WTC11 (cell line): ENCODE results near the gene UBN1. TPM values are rescaled to one million over a fixed set of nuclear protein-coding genes. Genes with fewer than 3 reads are reported as not detected.
A peak's percentile ranks its signal among the peaks of the same experiment; 100 is the strongest.

ENCODE experiments used
- ATAC-seq: fragments of 200-7000 bp; cut with Tn5 transposase; 2 replicates; pipeline ENCODE4 v1.10.0; 2021; ENCODE audit warnings: mild to moderate bottlenecking, moderate library complexity
- CTCF ChIA-PET: fragments of 300-600 bp; sonication (Branson Sonifier 250); formaldehyde crosslinking; loops from one replicate; lab custom pipeline; 2021; ENCODE audit warnings: antibody characterized with exemption; lab: Charles Lee
- POLR2A ChIA-PET: fragments of 350-600 bp; sonication (Branson Sonifier 250); formaldehyde crosslinking; loops from one replicate; lab custom pipeline; 2021; ENCODE audit warnings: antibody characterized with exemption; lab: Charles Lee
- DNase-seq: peaks from one replicate; pipeline ENCODE4 v3.0.0; 2021; ENCODE audit warnings: low spot score
- H3K27ac Mint-ChIP-seq: 2 replicates; pipeline ENCODE4 v1.8.0; 2021; ENCODE audit warnings: mixed read lengths
- H3K27me3 Mint-ChIP-seq: 2 replicates; pipeline ENCODE4 v1.8.0; 2021; ENCODE audit warnings: low read depth, mild to moderate bottlenecking, moderate library complexity, mixed read lengths
- H3K36me3 Mint-ChIP-seq: 2 replicates; pipeline ENCODE4 v1.8.0; 2021; ENCODE audit warnings: mixed read lengths
- H3K4me1 Mint-ChIP-seq: 2 replicates; pipeline ENCODE4 v1.8.0; 2022; ENCODE audit warnings: mixed read lengths
- H3K4me3 Mint-ChIP-seq: 2 replicates; pipeline ENCODE4 v1.8.0; 2021; ENCODE audit warnings: mild to moderate bottlenecking, moderate library complexity, mixed read lengths
- H3K9me3 Mint-ChIP-seq: 2 replicates; pipeline ENCODE4 v1.8.0; 2021; ENCODE audit warnings: mixed read lengths
- AFF4 ChIP-seq: sonication (generic); formaldehyde crosslinking; IDR thresholded peaks from 2 replicates; pipeline ENCODE4 v1.8.1; 2023; ENCODE audit warnings: mild to moderate bottlenecking, missing genetic modification reagents, borderline replicate concordance
- CBFB ChIP-seq: sonication (generic); formaldehyde crosslinking; IDR thresholded peaks from 2 replicates; pipeline ENCODE4 v1.8.1; 2022; ENCODE audit warnings: mild to moderate bottlenecking, low read depth, missing genetic modification reagents
- ERG ChIP-seq: fragments of 250-450 bp; sonication (Bioruptor Pico); IDR thresholded peaks from 2 replicates; pipeline ENCODE4 v1.8.0; 2021; ENCODE audit warnings: mild to moderate bottlenecking
- ETV6 ChIP-seq: sonication (generic); formaldehyde crosslinking; IDR thresholded peaks from 2 replicates; pipeline ENCODE4 v1.8.1; 2022; ENCODE audit warnings: mild to moderate bottlenecking, missing genetic modification reagents
- FOXJ3 ChIP-seq: sonication (generic); formaldehyde crosslinking; IDR thresholded peaks from 2 replicates; pipeline ENCODE4 v1.9.0; 2021; ENCODE audit warnings: missing genetic modification reagents, mild to moderate bottlenecking, borderline replicate concordance
- GABPB1 ChIP-seq: sonication (generic); formaldehyde crosslinking; IDR thresholded peaks from 2 replicates; pipeline ENCODE4 v1.8.1; 2023; ENCODE audit warnings: mild to moderate bottlenecking, missing genetic modification reagents
- GTF2I ChIP-seq: fragments of 250-450 bp; sonication (Bioruptor Pico); conservative IDR thresholded peaks from 2 replicates; pipeline ENCODE4 v1.4.0; 2021; ENCODE audit warnings: mild to moderate bottlenecking
- MAX ChIP-seq: sonication (generic); formaldehyde crosslinking; IDR thresholded peaks from 2 replicates; pipeline ENCODE4 v1.8.0; 2022; ENCODE audit warnings: mild to moderate bottlenecking, missing genetic modification reagents
- NFATC4 ChIP-seq: fragments of 250-450 bp; sonication (Bioruptor Pico); IDR thresholded peaks from 2 replicates; pipeline ENCODE4 v1.9.0; 2021; ENCODE audit warnings: mild to moderate bottlenecking
- NFE2L1 ChIP-seq: sonication (generic); formaldehyde crosslinking; IDR thresholded peaks from 2 replicates; pipeline ENCODE4 v1.8.1; 2023; ENCODE audit warnings: missing genetic modification reagents
- NFYB ChIP-seq: sonication (generic); formaldehyde crosslinking; conservative IDR thresholded peaks from 2 replicates; pipeline ENCODE4 v1.8.0; 2022; ENCODE audit warnings: low read depth, missing genetic modification reagents
- NR2C2 ChIP-seq: sonication (generic); formaldehyde crosslinking; IDR thresholded peaks from 2 replicates; pipeline ENCODE4 v1.8.0; 2022; ENCODE audit warnings: mild to moderate bottlenecking, missing genetic modification reagents
- NR3C1 ChIP-seq: sonication (generic); formaldehyde crosslinking; conservative IDR thresholded peaks from 2 replicates; pipeline ENCODE4 v1.8.1; 2023; ENCODE audit warnings: low read depth, mild to moderate bottlenecking, missing genetic modification reagents
- RORB ChIP-seq: fragments of 250-450 bp; sonication (Bioruptor Pico); IDR thresholded peaks from 2 replicates; pipeline ENCODE4 v1.9.0; 2021; ENCODE audit warnings: mild to moderate bottlenecking
- SMAD3 ChIP-seq: sonication (generic); formaldehyde crosslinking; IDR thresholded peaks from 2 replicates; pipeline ENCODE4 v1.8.0; 2022; ENCODE audit warnings: missing genetic modification reagents, mild to moderate bottlenecking, borderline replicate concordance
- SMAD4 ChIP-seq: sonication (generic); formaldehyde crosslinking; IDR thresholded peaks from 2 replicates; pipeline ENCODE4 v1.8.0; 2022; ENCODE audit warnings: mild to moderate bottlenecking, missing genetic modification reagents
- TCF7 ChIP-seq: sonication (generic); formaldehyde crosslinking; IDR thresholded peaks from 2 replicates; pipeline ENCODE4 v1.8.0; 2022; ENCODE audit warnings: mild to moderate bottlenecking, low read depth, missing genetic modification reagents, moderate library complexity
- TP53 ChIP-seq: sonication (generic); formaldehyde crosslinking; IDR thresholded peaks from 2 replicates; pipeline ENCODE4 v1.8.1; 2023; ENCODE audit warnings: mild to moderate bottlenecking, missing genetic modification reagents
- ZBTB21 ChIP-seq: sonication (generic); formaldehyde crosslinking; IDR thresholded peaks from 2 replicates; pipeline ENCODE4 v1.8.1; 2023; ENCODE audit warnings: mild to moderate bottlenecking, missing genetic modification reagents, borderline replicate concordance
- ZNF232 ChIP-seq: sonication (generic); formaldehyde crosslinking; IDR thresholded peaks from 2 replicates; pipeline ENCODE4 v1.8.0; 2022; ENCODE audit warnings: mild to moderate bottlenecking, missing genetic modification reagents
- ZNF317 ChIP-seq: sonication (generic); formaldehyde crosslinking; IDR thresholded peaks from 2 replicates; pipeline ENCODE4 v1.8.1; 2023; ENCODE audit warnings: low read depth, mild to moderate bottlenecking, moderate library complexity, missing genetic modification reagents, borderline replicate concordance
- ZNF396 ChIP-seq: fragments of 250-450 bp; sonication (Bioruptor Pico); IDR thresholded peaks from 2 replicates; pipeline ENCODE4 v1.8.0; 2021; ENCODE audit warnings: mild to moderate bottlenecking, moderate library complexity, borderline replicate concordance
- ZNF423 ChIP-seq: fragments of 250-450 bp; sonication (Bioruptor Pico); IDR thresholded peaks from 2 replicates; pipeline ENCODE4 v2.1.2; 2022; ENCODE audit warnings: mild to moderate bottlenecking, moderate library complexity
- total RNA-seq: library from RNA; stranded (reverse); gene quantifications from 3 replicates; pipeline ENCODE4 v1.2.3, GENCODE V29; 2021
- TF ChIP-seq, protein P1 (sequence below): sonication (generic); formaldehyde crosslinking; conservative IDR thresholded peaks from 2 replicates; pipeline ENCODE4 v1.8.1; 2022; ENCODE audit warnings: mild to moderate bottlenecking, missing genetic modification reagents
- TF ChIP-seq, protein P2 (sequence below): sonication (generic); formaldehyde crosslinking; IDR thresholded peaks from 2 replicates; pipeline ENCODE4 v1.8.0; 2022; ENCODE audit warnings: mild to moderate bottlenecking, missing genetic modification reagents

Gene UBN1
- total RNA-seq, 1 experiment from 2014 or later, result 38.5 TPM

GRCh38 chr16:4798456-4798855 is 48.8 kb upstream of the UBN1 start (continued):
- TF ChIP-seq, protein P1, sequence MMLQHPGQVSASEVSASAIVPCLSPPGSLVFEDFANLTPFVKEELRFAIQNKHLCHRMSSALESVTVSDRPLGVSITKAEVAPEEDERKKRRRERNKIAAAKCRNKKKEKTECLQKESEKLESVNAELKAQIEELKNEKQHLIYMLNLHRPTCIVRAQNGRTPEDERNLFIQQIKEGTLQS (CRISPR knock-in tag), result no peak

DNA sequence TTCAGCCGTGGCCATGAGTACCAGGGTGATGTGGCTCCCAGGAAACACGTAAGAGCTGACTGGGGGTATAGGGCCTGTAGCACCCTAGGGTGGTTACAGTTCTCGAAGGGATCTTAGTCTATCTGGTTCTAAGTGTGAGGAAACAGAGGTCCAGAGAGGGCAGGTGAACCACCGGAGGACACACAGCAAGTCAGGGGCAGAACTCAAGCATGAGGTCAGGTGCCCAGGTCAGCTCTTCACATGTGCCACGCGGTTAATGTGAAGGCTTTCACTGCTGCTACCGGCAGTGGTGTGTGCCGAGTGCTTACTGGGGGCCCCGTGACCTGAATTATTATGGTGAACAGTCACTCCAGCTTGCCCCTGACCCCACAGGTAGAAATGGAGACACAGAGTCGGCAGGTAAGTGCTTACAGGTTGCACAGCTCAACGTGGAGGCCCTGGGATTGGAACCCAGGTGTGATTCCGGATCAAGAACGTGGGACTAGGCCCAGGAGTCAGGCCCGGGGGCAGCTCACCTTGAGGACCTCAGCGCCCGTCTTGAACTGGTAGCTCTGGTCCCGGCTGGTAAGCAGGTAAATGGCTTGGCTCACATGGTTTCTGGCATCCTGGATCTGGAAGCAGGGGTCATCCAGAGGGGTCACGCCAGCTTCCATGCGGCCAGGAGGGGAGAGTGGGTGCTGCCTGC is 48.0 kb upstream of the UBN1 start:
- Mint-ChIP-seq H3K4me3 (no peak overlapping the region), H3K27ac (no peak overlapping the region)
- no peak for TF ChIP-seq NFYB
- TF ChIP-seq ZNF396 (CRISPR knock-in tag), result no peak
- TF ChIP-seq GABPB1 (CRISPR knock-in tag), result no peak
- no peak for TF ChIP-seq SMAD4
- no peak for TF ChIP-seq RORB (CRISPR knock-in tag)
- no peak for TF ChIP-seq ZNF423 (CRISPR knock-in tag)
- no peak for TF ChIP-seq FOXJ3 (CRISPR knock-in tag)
- no peak for TF ChIP-seq AFF4
- no peak for TF ChIP-seq MAX
- no peak for TF ChIP-seq ZBTB21 (CRISPR knock-in tag)
- no peak for TF ChIP-seq ERG (CRISPR knock-in tag)
- no peak for TF ChIP-seq CBFB (CRISPR knock-in tag)
- TF ChIP-seq GTF2I, result no peak
- no peak for TF ChIP-seq NR2C2 (CRISPR knock-in tag)
- no peak for TF ChIP-seq TCF7
- TF ChIP-seq, all 79 proteins: peak for 0
- ChIA-PET POLR2A (no interaction called here), CTCF (no interaction called here)
- ATAC-seq, result no peak
- DNase-seq, result no peak
- peaks cover 4% of the 10 kb centered on the region; the same call in 1 of the 2 replicates for H3K36me3 Mint-ChIP-seq
- H3K9me3 Mint-ChIP-seq, result no peaks in the 10 kb centered on the region
- H3K27me3 Mint-ChIP-seq, result no peaks in the 10 kb centered on the region
- peaks cover 18% of the 10 kb centered on the region for H3K4me1 Mint-ChIP-seq

- Mint-ChIP-seq H3K27me3 (no peaks in the 10 kb centered on the region), H3K4me3 (peak overlapping the region; percentile 74), H3K9me3 (no peaks in the 10 kb centered on the region), H3K27ac (no peak overlapping the region), H3K4me1 (peaks cover 18% of the 10 kb centered on the region), H3K36me3 (peaks cover 9% of the 10 kb centered on the region)
- ATAC-seq, result no peak
- no peak for DNase-seq
- POLR2A ChIA-PET, result interaction anchor here (0.5 to 0.8 kb wide), 2 partner anchors 13 to 494 kb away, joined by 3 to 7 read pairs; partner anchors contain the start of gene SEPTIN12
- TF ChIP-seq ZNF232 (CRISPR knock-in tag) (no peak), NFE2L1 (CRISPR knock-in tag) (no peak), SMAD3 (CRISPR knock-in tag) (no peak), ZNF317 (no peak), TP53 (CRISPR knock-in tag) (no peak), SMAD4 (no peak), NFATC4 (CRISPR knock-in tag) (no peak), ETV6 (no peak), NR3C1 (CRISPR knock-in tag) (no peak)
- TF ChIP-seq, protein P2, sequence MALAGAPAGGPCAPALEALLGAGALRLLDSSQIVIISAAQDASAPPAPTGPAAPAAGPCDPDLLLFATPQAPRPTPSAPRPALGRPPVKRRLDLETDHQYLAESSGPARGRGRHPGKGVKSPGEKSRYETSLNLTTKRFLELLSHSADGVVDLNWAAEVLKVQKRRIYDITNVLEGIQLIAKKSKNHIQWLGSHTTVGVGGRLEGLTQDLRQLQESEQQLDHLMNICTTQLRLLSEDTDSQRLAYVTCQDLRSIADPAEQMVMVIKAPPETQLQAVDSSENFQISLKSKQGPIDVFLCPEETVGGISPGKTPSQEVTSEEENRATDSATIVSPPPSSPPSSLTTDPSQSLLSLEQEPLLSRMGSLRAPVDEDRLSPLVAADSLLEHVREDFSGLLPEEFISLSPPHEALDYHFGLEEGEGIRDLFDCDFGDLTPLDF, result no peak
- CTCF ChIA-PET, result no interaction called here
Measured at GRCh38 chr16:4800290-4801041, 46.8 kb upstream of the UBN1 start.
